Measurements from ENCODE around the gene MZF1.

The MZF1 gene

GRCh38 chr19:58555369-58555885 is 17.7 kb downstream of the MZF1 start:
- Histone ChIP-seq H3K36me3 (ENCODE audit: low read length) (no peaks in the 10 kb centered on the region), H3F3A (ENCODE audit: insufficient read depth) (peaks cover 61% of the 10 kb centered on the region), H3K79me2 (ENCODE audit: insufficient read depth, low read length) (peaks cover 29% of the 10 kb centered on the region), H3K4me3 (ENCODE audit: insufficient read depth, low read length, poor library complexity, severe bottlenecking) (peak overlapping the region; percentile 47), H3K9me2 (replicated peaks; ENCODE audit: insufficient read depth, low read length) (no peaks in the 10 kb centered on the region), H2AFZ (ENCODE audit: low read depth, low read length, severe bottlenecking) (no peak overlapping the region), H3K9ac (ENCODE audit: low read length) (peak overlapping the region; percentile 89), H4K20me1 (ENCODE audit: low read depth, low read length) (no peaks in the 10 kb centered on the region), H3K27ac (ENCODE audit: low read depth, low read length) (peak overlapping the region; percentile 89), H3K27me3 (ENCODE audit: low read length) (no peaks in the 10 kb centered on the region), H3K9me3 (ENCODE audit: insufficient read depth, low read length) (no peaks in the 10 kb centered on the region), H3K4me2 (ENCODE audit: low read depth, low read length, poor library complexity, severe bottlenecking) (peak overlapping the region; percentile 96)
- no peak for TF ChIP-seq EZH2phosphoT487 (conservative IDR thresholded peaks at IDR 0.05; ENCODE audit: low read length)
- TF ChIP-seq, protein P1, sequence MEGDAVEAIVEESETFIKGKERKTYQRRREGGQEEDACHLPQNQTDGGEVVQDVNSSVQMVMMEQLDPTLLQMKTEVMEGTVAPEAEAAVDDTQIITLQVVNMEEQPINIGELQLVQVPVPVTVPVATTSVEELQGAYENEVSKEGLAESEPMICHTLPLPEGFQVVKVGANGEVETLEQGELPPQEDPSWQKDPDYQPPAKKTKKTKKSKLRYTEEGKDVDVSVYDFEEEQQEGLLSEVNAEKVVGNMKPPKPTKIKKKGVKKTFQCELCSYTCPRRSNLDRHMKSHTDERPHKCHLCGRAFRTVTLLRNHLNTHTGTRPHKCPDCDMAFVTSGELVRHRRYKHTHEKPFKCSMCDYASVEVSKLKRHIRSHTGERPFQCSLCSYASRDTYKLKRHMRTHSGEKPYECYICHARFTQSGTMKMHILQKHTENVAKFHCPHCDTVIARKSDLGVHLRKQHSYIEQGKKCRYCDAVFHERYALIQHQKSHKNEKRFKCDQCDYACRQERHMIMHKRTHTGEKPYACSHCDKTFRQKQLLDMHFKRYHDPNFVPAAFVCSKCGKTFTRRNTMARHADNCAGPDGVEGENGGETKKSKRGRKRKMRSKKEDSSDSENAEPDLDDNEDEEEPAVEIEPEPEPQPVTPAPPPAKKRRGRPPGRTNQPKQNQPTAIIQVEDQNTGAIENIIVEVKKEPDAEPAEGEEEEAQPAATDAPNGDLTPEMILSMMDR (IDR thresholded peaks at IDR 0.05; ENCODE audit: insufficient read depth, low read length, poor library complexity, severe bottlenecking): no peak

GRCh38 chr19:58554494-58555368 is 18.4 kb downstream of the MZF1 start, which contains the start of gene CHMP2A:
Gene CHMP2A, minus strand, starts transcription at chr19:58555105. Its CDS starts 893 bp downstream, at chr19:58554212.
- Histone ChIP-seq H3K27me3 (ENCODE audit: low read length) (no peaks in the 10 kb centered on the region), H3K4me3 (ENCODE audit: insufficient read depth, low read length, poor library complexity, severe bottlenecking) (peak within 1 kb of the TSS; percentile 79), H3F3A (ENCODE audit: insufficient read depth) (peaks cover 54% of the 10 kb centered on the region)

DNA sequence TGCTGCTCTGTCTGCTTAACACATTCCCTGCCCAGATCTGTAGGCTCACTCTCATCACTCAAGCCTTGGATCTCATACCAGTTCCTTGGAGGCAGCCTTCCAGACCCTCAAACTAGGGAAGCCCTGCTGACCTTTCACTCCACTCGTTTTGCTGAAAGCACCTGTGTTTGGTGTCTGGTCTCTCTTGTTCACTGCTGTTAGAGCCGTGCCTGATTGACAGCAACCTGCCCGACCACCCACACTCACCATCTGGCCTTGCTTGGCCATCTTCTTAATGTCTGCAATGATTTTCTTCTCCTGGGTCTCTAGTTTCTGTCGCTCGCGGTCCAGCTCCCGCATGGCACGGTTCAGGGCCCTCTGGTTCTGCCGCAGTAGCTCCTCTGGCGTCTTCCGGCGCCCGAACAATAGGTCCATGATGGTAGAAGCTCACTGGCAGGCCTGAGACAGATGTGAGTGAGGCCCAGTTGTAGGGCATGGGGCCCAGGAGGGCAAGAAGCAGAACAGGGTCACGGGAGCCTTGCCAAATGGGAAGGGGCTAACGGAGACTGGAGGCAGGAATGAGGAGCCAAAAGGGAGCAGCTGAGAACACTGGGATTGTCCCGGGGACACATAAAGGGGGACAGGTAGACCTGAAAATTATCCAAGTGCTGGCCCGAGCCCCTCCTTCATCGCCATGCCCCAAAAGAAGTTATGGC is 19.2 kb downstream of the MZF1 start:
- H4K20me1 ChIP-seq (ENCODE audit: low read depth, low read length): no peaks in the 10 kb centered on the region
- TF ChIP-seq, protein P1 (IDR thresholded peaks at IDR 0.05; ENCODE audit: insufficient read depth, low read length, poor library complexity, severe bottlenecking): no peak
- no peak for TF ChIP-seq EZH2phosphoT487 (conservative IDR thresholded peaks at IDR 0.05; ENCODE audit: low read length)
- peak overlapping the region; percentile 89 for H3K9ac ChIP-seq (ENCODE audit: low read length)
- no peak overlapping the region for H2AFZ ChIP-seq (ENCODE audit: low read depth, low read length, severe bottlenecking)
- no peaks in the 10 kb centered on the region for H3K9me2 ChIP-seq (replicated peaks; ENCODE audit: insufficient read depth, low read length)
- peak overlapping the region; percentile 79 for H3K4me3 ChIP-seq (ENCODE audit: insufficient read depth, low read length, poor library complexity, severe bottlenecking)
- H3F3A ChIP-seq (ENCODE audit: insufficient read depth): peaks cover 47% of the 10 kb centered on the region
- no peaks in the 10 kb centered on the region for H3K9me3 ChIP-seq (ENCODE audit: insufficient read depth, low read length)
- H3K79me2 ChIP-seq (ENCODE audit: insufficient read depth, low read length): peaks cover 29% of the 10 kb centered on the region
- no peaks in the 10 kb centered on the region for H3K36me3 ChIP-seq (ENCODE audit: low read length)
- no peaks in the 10 kb centered on the region for H3K27me3 ChIP-seq (ENCODE audit: low read length)
- H3K4me2 ChIP-seq (ENCODE audit: low read depth, low read length, poor library complexity, severe bottlenecking): peak overlapping the region; percentile 96
- H3K27ac ChIP-seq (ENCODE audit: low read depth, low read length): peak overlapping the region; percentile 89

More at GRCh38 chr19:58554494-58555368, 18.4 kb downstream of the MZF1 start, which contains the start of gene CHMP2A:
- Histone ChIP-seq H3K9me3 (ENCODE audit: insufficient read depth, low read length) (no peaks in the 10 kb centered on the region), H2AFZ (ENCODE audit: low read depth, low read length, severe bottlenecking) (peak within 1 kb of the TSS; percentile 48), H3K36me3 (ENCODE audit: low read length) (no peaks in the 10 kb centered on the region), H3K27ac (ENCODE audit: low read depth, low read length) (peak within 1 kb of the TSS; percentile 89), H3K9me2 (replicated peaks; ENCODE audit: insufficient read depth, low read length) (no peaks in the 10 kb centered on the region), H3K9ac (ENCODE audit: low read length) (peak within 1 kb of the TSS; percentile 89), H4K20me1 (ENCODE audit: low read depth, low read length) (no peaks in the 10 kb centered on the region), H3K4me2 (ENCODE audit: low read depth, low read length, poor library complexity, severe bottlenecking) (peak within 1 kb of the TSS; percentile 96), H3K79me2 (ENCODE audit: insufficient read depth, low read length) (peaks cover 29% of the 10 kb centered on the region)
- no peak for TF ChIP-seq EZH2phosphoT487 (conservative IDR thresholded peaks at IDR 0.05; ENCODE audit: low read length)
- TF ChIP-seq, protein P1 (IDR thresholded peaks at IDR 0.05; ENCODE audit: insufficient read depth, low read length, poor library complexity, severe bottlenecking): no peak
